Measurements from ENCODE around the gene GAN. TPM values are rescaled to one million over a fixed set of nuclear protein-coding genes. Genes with fewer than 3 reads are reported as not detected.
A peak's percentile ranks its signal among the peaks of the same experiment; 100 is the strongest.

The GAN gene
- total and polyA plus RNA-seq, 10 of the 15 experiments (the other 5 are each of a cell fraction or from before 2014, with no cell fraction given), result 0.42 to 8.4 (median 2.5) TPM

- H2AFZ ChIP-seq (ENCODE audit: control insufficient read depth, low read depth, low read length), result no peak overlapping the region
- ATAC-seq (no peak), FAIRE-seq (no peak), DNase-seq (ENCODE audit: low read depth, low spot score) (no peak)
- WGBS (ENCODE audit: insufficient coverage, insufficient replicate concordance, low lambda C conversion rate, missing lambda C conversion rate), result 61% methylated on average over 19 of the region's 19 CpGs
- RAD21 ChIA-PET (ENCODE audit: unreplicated experiment), result interaction anchor here (0.6 to 2.0 kb wide), 2 partner anchors 296 to 333 kb away, joined by 3 to 5 read pairs; no protein-coding TSS in a partner anchor
- no peaks in the 10 kb centered on the region for H3K27me3 ChIP-seq (replicated peaks in 1 of 2; ENCODE audit: control insufficient read depth in 2 of 2, insufficient read depth in 2 of 2, low read length in 1 of 2)
- H3K4me3 ChIP-seq, result no peak overlapping the region
- no peak overlapping the region for H3K27ac ChIP-seq (ENCODE audit: control insufficient read depth, insufficient read depth)
- no peaks in the 10 kb centered on the region for H3K4me1 ChIP-seq (ENCODE audit: control insufficient read depth, insufficient read depth, low read length)
- CTCF ChIA-PET, result interaction anchor here (1.1 to 2.0 kb wide), 4 partner anchors 15 to 296 kb away, joined by 3 to 16 read pairs (median 6); no protein-coding TSS in a partner anchor
- no peaks in the 10 kb centered on the region for H3K79me2 ChIP-seq (ENCODE audit: control insufficient read depth, insufficient read depth, low read length)
- H3K4me2 ChIP-seq (ENCODE audit: control insufficient read depth, insufficient read depth), result no peak overlapping the region
- in situ Hi-C loops (cut with MboI), result loop anchor here (10.0 kb wide), 1 partner anchor 324 kb away; no protein-coding TSS in a partner anchor
- no peaks in the 10 kb centered on the region for H3K9me3 ChIP-seq (replicated peaks; ENCODE audit: control insufficient read depth, insufficient read depth, low read length)
- BruUV-seq (replicated peaks), result no TSS peak
- no peak for TF ChIP-seq TCF3 (IDR thresholded peaks at IDR 0.05; ENCODE audit: borderline replicate concordance, insufficient read depth, low read depth, low read length)
- intact Hi-C loops (cut with micrococcal nuclease; ENCODE audit: unreplicated experiment), result loop anchor here (5.0 kb wide), 2 partner anchors 34 to 121 kb away; no protein-coding TSS in a partner anchor
- POLR2A ChIA-PET, result no interaction called here
- H3K9ac ChIP-seq (ENCODE audit: control insufficient read depth, insufficient read depth, low read length), result no peak overlapping the region
- H3K36me3 ChIP-seq (ENCODE audit: control insufficient read depth in 2 of 2, insufficient read depth in 2 of 2, low read length in 1 of 2), result no peaks in the 10 kb centered on the region
- H4K20me1 ChIP-seq (ENCODE audit: control insufficient read depth, insufficient read depth), result no peaks in the 10 kb centered on the region
- SMC1A ChIA-PET (ENCODE audit: uncharacterized antibody, unreplicated experiment), result interaction anchor here (0.8 to 2.1 kb wide), 8 partner anchors 26 to 335 kb away, joined by 3 to 6 read pairs (median 4); no protein-coding TSS in a partner anchor
Measured at GRCh38 chr16:81401035-81401950, 86.5 kb downstream of the GAN start.

GRCh38 chr16:81403208-81403600 is 88.4 kb downstream of the GAN start:
- Histone ChIP-seq H3K9me3 (replicated peaks; ENCODE audit: control insufficient read depth, insufficient read depth, low read length) (no peaks in the 10 kb centered on the region), H4K20me1 (ENCODE audit: control insufficient read depth, insufficient read depth) (no peaks in the 10 kb centered on the region), H3K27me3 (replicated peaks in 1 of 2; ENCODE audit: control insufficient read depth in 2 of 2, insufficient read depth in 2 of 2, low read length in 1 of 2) (no peaks in the 10 kb centered on the region), H3K27ac (ENCODE audit: control insufficient read depth, insufficient read depth) (no peak overlapping the region), H3K36me3 (ENCODE audit: control insufficient read depth in 2 of 2, insufficient read depth in 2 of 2, low read length in 1 of 2) (no peaks in the 10 kb centered on the region), H3K9ac (ENCODE audit: control insufficient read depth, insufficient read depth, low read length) (no peak overlapping the region), H3K79me2 (ENCODE audit: control insufficient read depth, insufficient read depth, low read length) (no peaks in the 10 kb centered on the region), H3K4me2 (ENCODE audit: control insufficient read depth, insufficient read depth) (peak overlapping the region; percentile 97), H2AFZ (ENCODE audit: control insufficient read depth, low read depth, low read length) (peak overlapping the region; percentile 72), H3K4me3 (no peak overlapping the region), H3K4me1 (ENCODE audit: control insufficient read depth, insufficient read depth, low read length) (no peaks in the 10 kb centered on the region)
- no peak for DNase-seq (ENCODE audit: low read depth, low spot score)
- no peak for ATAC-seq
- ChIA-PET SMC1A (ENCODE audit: uncharacterized antibody, unreplicated experiment) (interaction anchor here (0.5 to 2.5 kb wide), 8 partner anchors 67 to 321 kb away, joined by 3 to 9 read pairs (median 4); no protein-coding TSS in a partner anchor), POLR2A (interaction anchor here (0.6 to 1.4 kb wide), 2 partner anchors 143 to 327 kb away, joined by 3 to 6 read pairs; no protein-coding TSS in a partner anchor), RAD21 (ENCODE audit: unreplicated experiment) (interaction anchor here (0.7 to 2.8 kb wide), 13 partner anchors 78 to 367 kb away, joined by 3 to 16 read pairs (median 4); no protein-coding TSS in a partner anchor), CTCF (interaction anchor here (0.7 to 3.2 kb wide), 18 partner anchors 11 to 471 kb away, joined by 3 to 28 read pairs (median 4); no protein-coding TSS in a partner anchor)
- intact Hi-C loops (cut with micrococcal nuclease; ENCODE audit: unreplicated experiment) (loop anchor here (1.0 to 5.0 kb wide), 6 partner anchors 36 to 335 kb away; no protein-coding TSS in a partner anchor), in situ Hi-C loops (cut with MboI) (loop anchor here (10.0 kb wide), 1 partner anchor 322 kb away; no protein-coding TSS in a partner anchor)
- WGBS (ENCODE audit: insufficient coverage, insufficient replicate concordance, low lambda C conversion rate, missing lambda C conversion rate), result 19% methylated on average over 5 of the region's 5 CpGs
- no TSS peak for BruUV-seq (replicated peaks)
- FAIRE-seq, result peak; percentile 78
- TF ChIP-seq POU2F2 (IDR thresholded peaks at IDR 0.05; ENCODE audit: borderline replicate concordance, low read depth, low read length), result no peak
- TF ChIP-seq MTA3 (IDR thresholded peaks at IDR 0.05; ENCODE audit: borderline replicate concordance, low read length), result no peak
- no peak for TF ChIP-seq TAF1 (IDR thresholded peaks at IDR 0.05; ENCODE audit: borderline replicate concordance, low read depth, low read length)
- no peak for TF ChIP-seq ZSCAN29 (IDR thresholded peaks at IDR 0.05)
- no peak for TF ChIP-seq CEBPZ (IDR thresholded peaks at IDR 0.05; ENCODE audit: low read depth, low read length)
- TF ChIP-seq IKZF2 (IDR thresholded peaks at IDR 0.05), result no peak
- no peak for TF ChIP-seq NR2F1 (conservative IDR thresholded peaks at IDR 0.05)
- TF ChIP-seq FOXM1 (IDR thresholded peaks at IDR 0.05; ENCODE audit: low read depth, low read length), result no peak
- no peak for TF ChIP-seq SUZ12 (IDR thresholded peaks at IDR 0.05; ENCODE audit: unreplicated experiment)
- no peak for TF ChIP-seq ZNF384 (IDR thresholded peaks at IDR 0.05; ENCODE audit: borderline replicate concordance, low read depth, low read length)
- TF ChIP-seq BACH1 (IDR thresholded peaks at IDR 0.05; ENCODE audit: borderline replicate concordance), result no peak
